Anterior cingulate cortex (tissue), 58 donors: Measurements from ENCODE around the gene AGAP3.

Experiments
- DNase-seq, 58 donors: peaks; one replicate each; lab custom pipeline; 2025; lab: John Stamatoyannopoulos, UW

Gene AGAP3

DNA sequence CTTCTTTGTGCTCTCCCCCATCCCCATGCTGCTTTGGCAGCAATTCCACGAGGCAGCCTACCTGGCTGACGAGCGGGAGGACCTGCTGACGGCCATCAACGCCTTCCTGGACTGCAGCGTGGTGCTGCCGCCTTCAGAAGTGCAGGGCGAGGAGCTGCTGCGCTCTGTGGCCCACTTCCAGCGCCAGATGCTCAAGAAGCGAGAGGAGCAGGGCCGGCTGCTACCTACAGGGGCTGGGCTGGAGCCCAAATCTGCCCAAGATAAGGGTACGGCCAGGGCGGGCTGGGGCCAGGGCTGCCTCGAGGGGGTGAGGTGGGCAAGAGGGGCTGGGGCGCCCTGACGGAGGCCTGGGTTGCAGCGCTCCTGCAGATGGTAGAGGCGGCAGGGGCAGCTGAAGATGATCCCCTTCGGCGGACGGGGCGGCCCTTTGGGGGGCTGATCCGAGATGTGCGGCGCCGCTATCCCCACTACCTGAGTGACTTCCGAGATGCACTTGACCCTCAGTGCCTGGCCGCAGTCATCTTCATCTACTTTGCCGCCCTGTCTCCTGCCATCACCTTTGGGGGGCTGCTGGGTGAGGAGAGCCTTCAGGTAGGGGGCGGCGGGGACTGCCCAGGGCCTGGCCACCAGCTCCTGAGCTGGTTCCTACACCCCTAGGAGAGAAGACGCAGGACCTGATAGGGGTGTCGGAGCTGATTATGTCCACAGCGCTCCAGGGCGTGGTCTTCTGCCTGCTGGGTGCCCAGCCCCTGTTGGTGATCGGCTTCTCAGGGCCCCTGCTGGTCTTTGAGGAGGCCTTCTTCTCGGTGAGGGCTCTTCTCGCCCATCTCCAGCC is 15.0 kb upstream of the AGAP3 start:
- DNase-seq, result no peak

DNA sequence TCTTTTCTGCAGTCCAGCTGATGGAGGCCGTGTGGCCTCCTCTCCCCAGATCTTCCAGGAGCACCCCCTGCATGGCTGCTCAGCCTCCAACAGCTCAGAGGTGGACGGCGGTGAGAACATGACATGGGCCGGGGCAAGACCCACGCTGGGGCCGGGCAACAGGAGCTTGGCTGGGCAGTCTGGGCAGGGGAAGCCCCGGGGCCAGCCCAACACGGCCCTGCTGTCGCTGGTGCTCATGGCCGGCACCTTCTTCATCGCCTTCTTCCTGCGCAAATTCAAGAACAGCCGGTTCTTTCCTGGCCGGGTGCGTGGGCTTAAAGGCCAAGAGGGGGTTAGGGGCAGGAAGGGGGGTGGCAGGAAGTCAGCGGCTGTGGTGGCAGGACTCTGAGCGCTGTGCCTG is 12.3 kb upstream of the AGAP3 start:
- DNase-seq, result no peak

DNA sequence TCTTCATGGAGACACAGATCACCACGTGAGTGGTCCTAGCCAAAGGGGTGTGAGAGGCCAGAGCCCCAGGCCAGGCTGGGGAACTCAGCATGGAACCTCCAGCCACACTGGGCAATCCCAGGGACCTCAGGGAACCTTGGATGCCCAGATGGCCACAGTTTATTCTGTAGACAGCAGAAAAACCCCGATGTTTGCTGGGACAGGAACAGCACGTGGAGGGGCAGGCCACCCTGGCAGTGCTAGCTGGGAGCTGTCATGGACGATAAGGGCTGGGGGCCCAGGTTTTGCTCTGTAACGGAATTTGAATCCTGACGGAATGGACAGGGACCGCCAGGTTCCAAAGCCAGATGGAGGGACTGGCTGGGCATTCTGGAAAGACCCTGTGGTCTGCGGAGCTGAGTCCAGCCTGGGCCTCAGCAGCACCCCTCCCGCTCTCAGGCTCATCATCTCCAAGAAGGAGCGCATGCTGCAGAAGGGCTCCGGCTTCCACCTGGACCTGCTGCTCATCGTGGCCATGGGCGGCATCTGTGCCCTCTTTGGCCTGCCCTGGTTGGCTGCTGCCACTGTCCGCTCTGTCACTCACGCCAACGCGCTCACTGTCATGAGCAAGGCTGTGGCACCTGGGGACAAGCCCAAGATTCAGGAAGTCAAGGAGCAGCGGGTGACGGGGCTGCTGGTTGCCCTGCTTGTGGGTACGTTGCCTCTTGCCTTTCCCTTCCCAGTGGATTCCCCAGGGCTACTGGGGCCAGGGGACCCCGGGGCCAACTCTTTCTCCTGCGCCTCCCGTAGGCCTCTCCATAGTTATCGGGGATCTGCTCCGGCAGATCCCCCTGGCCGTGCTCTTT is 11.2 kb upstream of the AGAP3 start:
- DNase-seq, result no peak

DNA sequence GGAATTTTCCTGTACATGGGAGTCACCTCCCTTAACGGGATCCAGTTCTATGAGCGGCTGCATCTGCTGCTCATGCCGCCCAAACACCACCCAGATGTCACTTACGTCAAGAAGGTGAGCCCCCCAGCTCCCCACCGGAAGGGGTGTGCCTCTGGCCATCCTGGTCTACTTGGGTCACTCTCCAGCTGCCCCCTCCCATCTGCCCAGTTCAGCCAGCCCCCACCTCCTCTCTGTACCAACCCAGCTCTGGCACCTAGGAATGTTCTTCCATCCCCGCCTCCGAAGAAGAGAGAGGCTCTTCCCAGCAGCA is 10.7 kb upstream of the AGAP3 start:
- no peak for DNase-seq

DNA sequence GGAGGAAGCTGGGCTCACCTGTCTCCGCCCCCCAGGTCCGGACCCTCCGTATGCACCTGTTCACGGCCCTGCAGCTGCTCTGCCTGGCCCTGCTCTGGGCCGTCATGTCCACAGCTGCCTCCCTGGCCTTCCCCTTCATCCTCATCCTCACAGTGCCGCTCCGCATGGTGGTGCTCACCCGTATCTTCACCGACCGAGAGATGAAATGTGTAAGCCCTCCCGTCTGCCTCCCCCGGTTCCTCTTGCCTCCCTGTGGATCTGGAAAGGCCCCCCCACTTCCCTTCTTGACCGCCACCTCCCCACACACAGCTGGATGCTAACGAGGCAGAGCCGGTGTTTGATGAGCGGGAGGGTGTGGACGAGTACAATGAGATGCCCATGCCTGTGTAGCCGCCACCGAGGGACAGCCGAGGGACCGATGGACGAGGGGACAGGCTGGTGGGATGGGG is 10.3 kb upstream of the AGAP3 start:
- no peak for DNase-seq

DNA sequence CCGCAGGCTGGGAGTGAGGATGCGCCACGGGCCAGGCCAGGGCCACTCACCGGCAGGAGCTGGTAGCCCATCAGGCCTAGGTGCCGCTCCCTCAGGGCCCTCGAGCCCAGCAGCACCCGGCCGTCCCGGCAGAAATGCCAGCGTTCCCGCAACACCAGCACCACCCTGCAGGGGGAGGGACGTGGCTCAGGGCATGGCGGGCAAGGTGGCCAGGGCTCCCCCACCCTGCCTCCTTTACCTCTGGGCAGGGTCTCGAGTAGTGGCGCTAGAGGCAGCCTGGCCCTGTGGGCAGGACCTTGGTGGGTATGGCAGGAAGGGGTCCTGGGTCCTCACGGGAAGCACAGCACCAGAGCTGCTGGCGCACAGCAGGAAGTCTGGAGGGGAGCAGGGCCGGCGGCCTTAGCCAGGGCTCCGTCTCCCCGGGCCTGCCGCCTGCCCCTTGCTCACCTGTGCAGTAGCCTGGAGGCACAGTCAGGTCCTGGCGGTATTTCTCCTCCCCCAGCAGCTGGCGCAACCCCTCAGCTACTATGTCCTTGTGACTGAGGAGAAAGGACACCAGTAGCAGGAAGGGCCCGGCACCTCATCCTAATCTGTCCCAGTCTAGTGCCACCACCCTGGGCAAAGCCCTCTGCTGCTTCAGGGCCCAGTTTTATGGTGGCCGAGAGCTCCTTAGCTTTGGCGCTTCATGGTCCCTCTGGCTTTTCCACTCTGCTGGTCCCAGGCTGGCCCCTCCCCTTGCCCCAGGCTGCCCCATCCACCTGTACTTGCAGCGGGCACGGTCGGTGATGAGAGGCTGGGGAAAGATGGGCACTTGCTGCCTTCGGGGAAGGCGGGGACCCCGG is 9.2 kb upstream of the AGAP3 start:
- DNase-seq, result no peak

DNA sequence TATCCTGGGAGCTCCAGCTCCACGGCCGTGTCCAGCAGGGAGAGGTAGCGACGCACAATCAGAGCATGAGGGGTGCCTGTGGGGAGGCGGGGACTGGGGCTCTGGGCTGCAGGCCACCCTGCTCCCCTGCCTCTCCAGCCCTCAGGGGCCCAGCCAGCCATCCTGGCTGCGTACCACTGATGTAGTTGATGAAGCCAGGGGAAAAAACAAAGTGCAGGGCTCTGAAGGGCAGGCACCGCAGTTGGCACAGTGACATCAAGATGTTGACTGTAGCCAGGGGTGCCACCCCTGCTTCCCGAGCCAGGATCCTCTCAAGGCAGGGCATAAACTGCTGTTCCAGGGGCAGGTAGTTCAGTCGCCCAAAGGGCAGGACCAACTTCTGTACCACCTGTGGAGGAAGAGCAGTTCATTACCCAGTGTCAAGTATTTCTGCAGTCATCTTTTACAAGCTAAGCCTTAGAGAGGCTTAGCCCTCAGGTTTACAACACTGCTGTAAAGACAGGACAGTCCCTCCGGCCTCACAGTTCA is 8.5 kb upstream of the AGAP3 start:
- DNase-seq, result no peak

DNA sequence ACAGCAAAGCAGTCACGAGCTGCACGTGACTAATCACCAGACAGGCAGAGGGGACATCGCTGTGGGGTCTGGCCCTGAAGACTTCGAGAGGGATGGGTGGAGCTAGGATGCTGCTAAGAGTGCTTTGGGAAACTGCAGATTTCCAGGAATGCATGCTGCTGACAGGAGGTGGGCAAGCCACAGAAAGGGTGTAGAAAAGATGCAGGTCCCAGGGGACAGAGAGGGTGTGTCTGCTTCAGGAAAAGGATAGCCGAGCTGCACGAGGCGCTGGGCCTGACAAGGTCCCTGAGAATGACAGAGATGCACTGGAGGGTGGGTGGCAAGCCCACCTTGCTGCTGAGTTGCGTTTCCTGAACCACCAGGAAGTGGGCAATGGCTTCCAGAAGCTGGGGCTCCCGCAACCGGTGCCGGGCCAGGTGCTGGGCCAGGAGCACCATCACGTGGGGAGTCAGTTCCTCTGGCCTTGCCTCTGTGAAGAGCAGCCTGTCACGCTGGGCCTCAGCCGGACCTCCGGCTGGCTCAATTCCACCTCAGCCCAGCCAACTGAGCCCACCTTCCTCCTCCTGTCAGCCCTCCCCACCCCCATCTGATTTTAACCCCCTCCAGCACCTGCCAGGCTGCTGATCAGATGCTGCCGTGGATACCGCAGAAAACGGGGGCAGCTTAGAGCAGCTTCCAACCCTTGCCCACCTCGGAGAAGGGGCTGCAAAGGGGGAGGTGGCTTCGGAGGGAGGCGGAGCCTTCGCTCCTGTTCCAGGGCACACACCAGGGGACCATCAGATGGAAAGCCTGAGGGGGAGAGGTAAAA is 7.8 kb upstream of the AGAP3 start:
- no peak for DNase-seq

DNA sequence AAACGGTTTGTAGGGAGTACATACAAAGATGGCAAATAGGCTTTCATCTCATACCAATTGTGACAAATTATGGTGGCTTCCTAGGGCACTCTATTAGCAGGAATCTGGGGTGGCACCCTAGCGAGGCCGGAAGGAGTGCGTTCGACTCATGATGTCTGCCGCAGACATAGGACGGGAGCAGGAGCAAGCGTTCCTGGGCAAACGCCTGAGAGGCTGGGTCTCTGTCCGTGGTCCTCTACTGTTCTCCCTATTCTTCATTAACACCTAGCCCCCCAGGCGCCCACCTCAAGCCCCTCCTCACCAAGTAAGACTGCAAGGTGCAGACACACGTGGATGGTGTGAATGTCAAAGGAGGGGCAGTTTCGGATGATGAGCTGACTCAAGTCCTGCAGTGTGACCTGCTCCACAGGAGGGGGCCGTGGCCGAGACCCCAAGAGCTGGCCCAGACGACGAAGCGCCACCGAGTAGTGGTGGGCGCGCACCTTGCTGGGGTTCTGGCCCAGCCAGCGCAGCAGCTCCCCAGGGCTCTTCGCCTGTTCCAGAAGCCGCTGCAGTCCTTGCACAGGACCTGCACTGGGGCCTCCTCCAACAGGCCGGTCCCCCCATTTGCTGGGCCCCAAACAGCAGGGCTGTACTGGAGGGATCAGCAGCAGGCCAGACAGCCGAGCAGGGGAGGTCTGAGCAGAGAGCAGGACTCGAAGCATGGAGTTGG is 6.9 kb upstream of the AGAP3 start:
- no peak for DNase-seq

DNA sequence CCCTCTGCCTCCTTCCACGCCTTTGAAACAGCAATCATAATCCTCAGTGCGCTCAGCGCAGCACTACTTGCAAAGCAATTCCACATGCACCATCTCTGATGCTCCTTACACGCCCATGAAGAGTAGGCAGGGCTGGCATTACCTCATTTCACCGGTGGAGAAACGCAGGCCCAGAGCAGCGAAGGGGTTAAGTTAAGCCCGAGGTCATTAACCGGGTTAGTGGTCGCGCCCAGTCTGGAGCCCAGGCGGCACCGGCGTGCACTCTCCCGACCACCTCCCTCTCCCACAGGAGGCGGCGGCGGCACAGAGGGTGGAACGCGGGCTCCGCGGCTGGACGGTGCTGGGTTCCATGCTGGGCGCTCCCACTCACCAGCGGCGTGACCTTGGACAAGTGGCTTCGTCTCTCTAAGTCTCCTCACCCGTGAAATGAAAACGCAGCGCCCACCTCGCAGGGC is 6.2 kb upstream of the AGAP3 start:
- peak in 5 of 58 donors; percentile 32 to 68 (median 58) for DNase-seq

DNA sequence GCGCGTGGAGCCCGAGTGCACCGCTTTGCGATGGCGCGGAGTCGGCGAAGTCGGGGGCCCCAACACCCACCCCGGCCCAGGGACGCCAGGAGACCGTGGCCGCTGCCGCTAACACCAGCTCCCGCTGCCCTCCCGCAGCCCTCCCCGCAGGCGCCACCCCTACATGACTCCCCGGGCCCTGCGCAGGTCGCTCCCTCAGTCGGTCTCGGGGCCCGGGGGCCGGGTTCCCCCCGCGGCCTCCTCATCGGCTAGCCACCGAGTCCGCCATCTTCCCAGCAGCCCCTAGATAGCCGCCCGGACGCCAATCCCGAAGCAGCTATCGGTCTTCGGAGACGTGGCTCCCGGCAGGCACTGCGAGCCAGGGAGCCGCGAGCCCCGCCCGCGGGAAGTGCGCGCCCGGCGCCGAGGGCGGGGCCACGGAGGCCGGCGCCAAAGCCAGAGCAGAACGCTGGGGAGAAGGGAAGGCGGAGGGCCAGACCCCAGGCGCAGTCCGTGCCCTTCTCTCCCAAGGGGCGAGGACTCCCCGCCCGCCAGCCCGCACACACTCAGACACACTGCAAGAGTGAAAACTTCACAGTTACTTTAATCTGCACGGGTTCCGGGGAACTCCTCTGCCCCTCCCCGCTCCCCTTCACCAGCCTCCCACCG is 5.6 kb upstream of the AGAP3 start, which contains the start of gene FASTK:
Gene FASTK (minus strand): TSS at position 288 of the 648 bp plus-strand sequence. CDS start 43 bp downstream, at position 245.
- DNase-seq, result peak; percentile 43 to 94 (median 88)

DNA sequence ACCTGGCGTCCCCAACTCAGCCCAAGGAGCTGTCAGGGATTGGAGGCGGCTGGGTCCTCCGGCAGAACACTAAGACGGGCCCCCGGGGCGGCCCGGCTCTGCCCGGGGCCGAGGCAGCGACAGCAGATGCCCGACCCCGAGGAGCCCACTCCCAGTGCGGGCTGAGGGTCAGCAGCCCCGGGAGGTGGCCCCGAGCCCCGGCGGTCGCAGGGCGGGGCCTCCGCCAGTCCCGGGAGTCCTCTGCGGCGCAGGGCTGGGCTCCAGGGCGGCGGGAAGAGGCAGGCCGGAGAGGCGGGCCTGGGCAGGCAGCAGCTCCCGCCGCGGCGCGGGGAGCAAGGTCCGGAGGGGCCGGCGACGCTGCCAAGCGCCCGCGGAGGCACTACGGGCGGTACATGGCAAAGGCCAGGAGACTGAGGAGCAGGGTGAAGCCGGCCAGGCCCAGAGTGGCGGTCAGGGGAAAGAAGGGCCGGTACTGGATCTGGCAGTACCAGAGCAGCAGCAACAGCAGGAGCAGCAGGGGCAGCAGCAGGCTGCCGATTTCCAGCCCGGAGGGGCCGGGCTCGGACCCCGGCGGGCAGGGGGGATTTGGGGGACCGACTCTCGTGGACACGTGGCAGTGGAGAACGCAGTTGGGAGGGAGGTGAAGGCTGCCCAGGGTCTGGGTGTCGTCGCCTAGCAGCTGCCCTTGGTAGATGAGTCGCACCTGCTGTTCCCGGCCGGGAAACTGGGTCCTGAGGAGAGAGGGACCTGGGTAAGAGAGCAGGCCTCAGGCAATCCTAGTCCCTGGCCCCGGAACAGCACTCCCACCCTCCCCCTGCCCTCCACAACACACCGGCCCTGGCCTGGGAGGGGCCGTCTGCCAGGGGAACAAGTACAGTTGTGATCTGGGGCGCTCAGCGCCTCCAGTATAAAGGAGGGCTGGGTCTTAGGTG is 4.8 kb upstream of the AGAP3 start:
- DNase-seq, result peak in 1 of 58 donors; percentile 12

DNA sequence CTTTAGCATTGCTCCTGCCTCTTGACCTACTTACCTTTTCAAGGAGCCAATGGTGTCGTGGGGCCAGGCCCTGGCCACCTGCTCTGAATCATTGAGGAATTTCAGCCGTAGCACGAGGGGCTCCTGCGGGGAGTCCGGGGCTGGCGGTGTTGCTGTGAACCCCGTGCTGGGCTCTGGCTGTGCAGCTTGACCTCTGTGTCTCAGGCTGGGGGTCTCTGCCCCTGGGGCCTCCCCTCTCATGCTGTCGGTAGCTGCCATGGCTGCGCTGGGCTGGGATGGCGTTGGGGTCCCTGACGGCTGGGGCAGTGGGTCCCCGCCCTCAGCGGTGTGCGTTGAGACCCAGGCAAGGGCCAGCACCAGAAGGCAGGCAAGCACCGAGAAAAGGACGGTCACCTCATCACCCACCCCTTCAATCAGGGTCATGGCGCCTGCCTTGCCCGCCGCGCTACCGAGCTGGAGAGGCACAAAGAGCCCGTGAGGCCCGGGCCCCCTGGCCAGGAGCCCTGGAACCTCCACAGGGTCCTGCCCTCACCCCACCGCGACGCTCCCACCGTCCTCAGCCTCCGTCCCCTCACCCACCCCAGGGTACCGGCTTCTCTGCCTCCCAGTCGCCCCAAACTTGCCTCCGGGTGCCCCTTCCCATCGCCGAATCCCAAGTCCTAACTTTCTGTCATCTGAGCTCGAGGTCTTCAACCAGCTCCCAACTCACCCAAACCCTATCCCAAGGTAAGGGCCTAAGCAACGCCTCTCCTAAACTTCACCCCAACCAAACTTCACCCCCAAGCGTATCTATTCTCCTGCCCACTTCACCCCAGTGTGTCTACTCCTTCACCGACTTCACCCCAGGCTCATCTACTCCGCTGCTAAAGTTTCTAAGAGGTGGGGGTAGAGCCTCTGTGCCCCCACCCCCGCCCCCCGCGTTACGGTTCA is 3.9 kb upstream of the AGAP3 start:
- no peak for DNase-seq

DNA sequence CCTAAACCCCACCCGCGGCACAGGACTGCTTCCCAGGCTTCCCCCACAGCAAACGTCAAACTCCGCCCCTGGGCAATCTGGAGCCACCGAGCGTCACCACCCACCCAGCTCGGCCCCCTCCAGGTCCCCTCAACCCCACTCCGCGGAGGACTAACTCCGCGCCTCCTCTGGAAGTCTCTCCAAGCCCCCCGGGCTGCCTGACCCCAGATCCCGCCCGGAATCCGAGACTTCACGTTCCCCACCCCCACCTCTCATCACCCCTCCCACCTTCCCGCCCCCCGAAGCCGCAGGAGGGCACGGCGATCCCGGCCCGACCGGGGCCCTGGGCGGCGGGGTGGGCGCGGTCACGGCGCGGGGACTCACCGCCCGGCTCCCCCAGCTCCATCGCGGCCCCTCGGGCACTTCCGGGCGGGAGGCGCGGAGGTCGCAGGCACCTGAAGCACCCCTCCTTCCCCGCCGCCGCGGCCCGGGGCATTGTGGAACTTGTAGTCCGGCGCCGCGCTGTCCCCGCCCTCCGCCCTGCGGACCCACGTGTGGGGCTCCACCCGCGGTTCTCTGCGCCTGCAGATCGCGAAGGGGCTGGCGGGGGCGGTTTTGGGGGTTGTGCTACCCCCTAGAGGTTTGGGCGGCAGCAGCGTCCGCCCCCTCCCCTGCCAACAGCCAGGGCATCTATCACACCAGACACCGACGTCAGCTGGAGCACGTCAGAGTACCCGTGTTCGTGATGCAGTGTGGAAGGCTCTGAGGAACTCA is 3.0 kb upstream of the AGAP3 start, which contains the start of gene TMUB1:
Gene TMUB1 (minus strand): TSS at position 423 of the 753 bp plus-strand sequence. CDS start 930 bp downstream, outside the sequence.
- peak in 56 of 58 donors; percentile 28 to 87 (median 68) for DNase-seq

DNA sequence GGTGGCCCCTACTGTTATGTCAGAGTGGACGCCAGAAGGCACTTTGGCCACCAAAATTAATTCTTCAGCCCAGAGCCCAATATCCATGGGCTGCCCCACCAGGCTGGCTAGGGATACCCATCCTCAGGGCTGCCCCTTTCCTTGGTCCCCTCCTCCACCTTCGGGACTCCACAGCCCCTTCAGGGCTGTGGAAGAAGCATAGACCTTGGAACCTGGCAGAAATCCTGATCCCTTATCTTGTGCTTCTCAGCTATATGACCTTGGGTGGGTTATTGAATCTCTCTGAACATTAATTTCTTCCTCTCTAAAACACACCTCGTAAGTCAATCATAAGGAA is 2.5 kb upstream of the AGAP3 start:
- DNase-seq, result no peak
